Measurements from ENCODE around the gene PDXK. TPM values are rescaled to one million over a fixed set of nuclear protein-coding genes. Genes with fewer than 3 reads are reported as not detected.
A peak's percentile ranks its signal among the peaks of the same experiment; 100 is the strongest.

PDXK gene
- total and polyA plus RNA-seq, 4 experiments from 2014 or later, result 37.5 to 94.3 (median 77.4) TPM

GRCh38 chr21:43763901-43764523, 45.1 kb downstream of the PDXK start:
- H3K4me1 ChIP-seq (ENCODE audit: insufficient read depth, low read length), result no peaks in the 10 kb centered on the region
- POLR2A ChIA-PET (ENCODE audit: partially characterized antibody), result no interaction called here
- Mint-ChIP-seq H3K36me3 (peaks cover 0 to 4% of the 10 kb centered on the region in 2 donors), H3K4me1 (peaks cover 0 to 5% (median 0%) of the 10 kb centered on the region in 4 donors), H3K4me3 (no peak overlapping the region), H3K9me3 (no peaks in the 10 kb centered on the region), H3K27me3 (no peaks in the 10 kb centered on the region), H3K27ac (peak overlapping the region in 1 of 7 donors; percentile 42)
- H3K27me3 ChIP-seq (ENCODE audit: insufficient read depth, low read length), result no peaks in the 10 kb centered on the region
- peaks cover 4% of the 10 kb centered on the region for H3K36me3 ChIP-seq (ENCODE audit: insufficient read depth, low read length)
- no peak overlapping the region for H3K27ac ChIP-seq (ENCODE audit: low read depth, low read length)
- CTCF ChIA-PET (ENCODE audit: partially characterized antibody), result no interaction called here
- no peak overlapping the region for H3K4me3 ChIP-seq (ENCODE audit: low read length in 2 of 2)
- no peaks in the 10 kb centered on the region for H3K9me3 ChIP-seq (ENCODE audit: control insufficient read depth in 1 of 2, low read length in 2 of 2)
- no peak for DNase-seq
- intact Hi-C loops (cut with micrococcal nuclease), result no loop called here

DNA sequence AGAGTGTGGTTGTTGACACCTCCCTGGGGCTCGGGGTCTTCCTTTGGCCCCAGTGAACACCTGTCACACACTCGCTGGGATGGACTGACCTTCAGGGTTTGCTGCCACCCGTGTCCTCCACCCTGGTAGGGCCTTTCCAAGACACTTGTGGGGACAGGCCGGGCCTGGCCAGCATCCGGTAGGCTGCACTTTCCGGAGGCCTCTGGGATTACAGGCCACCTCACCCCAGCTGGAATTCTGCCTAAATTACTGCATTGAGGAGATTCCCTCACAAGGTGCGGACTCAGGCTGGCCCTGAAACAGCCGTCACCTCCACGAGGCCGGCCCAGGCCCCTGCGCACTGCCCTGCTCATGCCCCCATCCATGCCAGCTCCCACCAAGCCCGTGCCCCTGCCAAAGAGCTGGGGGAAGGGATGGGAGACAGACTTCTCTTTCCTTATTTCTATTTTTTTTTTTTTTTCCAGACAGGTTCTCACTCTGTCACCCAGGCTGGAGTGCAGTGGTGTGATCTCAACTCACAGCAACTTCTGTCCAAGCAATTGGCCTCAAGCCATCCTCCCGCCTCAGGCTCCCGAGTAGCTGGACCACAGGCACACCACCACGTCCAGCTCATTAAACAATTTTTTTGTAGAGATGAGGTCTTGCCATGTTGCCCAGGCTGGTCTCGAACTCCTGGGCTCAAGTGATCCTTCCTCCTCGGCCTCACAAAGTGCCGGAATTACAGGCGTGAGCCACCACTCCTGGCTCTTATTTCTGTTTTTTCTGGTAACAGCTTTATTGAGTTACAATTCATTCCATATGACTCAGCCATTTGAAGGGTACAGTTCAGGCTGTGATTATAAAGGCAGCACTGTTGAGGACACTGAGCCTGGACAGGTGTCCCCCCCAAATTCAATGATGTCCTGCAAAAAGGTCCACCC, 45.9 kb downstream of the PDXK start:
- H3K4me1 Mint-ChIP-seq, result peaks cover 0 to 5% (median 0%) of the 10 kb centered on the region in 4 donors
- H3K9me3 Mint-ChIP-seq, result no peaks in the 10 kb centered on the region
- H3K36me3 Mint-ChIP-seq, result peaks cover 0 to 4% of the 10 kb centered on the region in 2 donors
- no peak for DNase-seq
- POLR2A ChIA-PET (ENCODE audit: partially characterized antibody), result no interaction called here
- no peak overlapping the region for H3K27ac ChIP-seq (ENCODE audit: low read depth, low read length)
- H3K27me3 ChIP-seq (ENCODE audit: insufficient read depth, low read length), result no peaks in the 10 kb centered on the region
- CTCF ChIA-PET (ENCODE audit: partially characterized antibody), result no interaction called here
- no peak overlapping the region for H3K4me3 ChIP-seq (ENCODE audit: low read length in 2 of 2)
- intact Hi-C loops (cut with micrococcal nuclease), result no loop called here
- H3K4me3 Mint-ChIP-seq, result no peak overlapping the region
- H3K36me3 ChIP-seq (ENCODE audit: insufficient read depth, low read length), result peaks cover 3% of the 10 kb centered on the region
- H3K4me1 ChIP-seq (ENCODE audit: insufficient read depth, low read length), result no peaks in the 10 kb centered on the region
- no peaks in the 10 kb centered on the region for H3K27me3 Mint-ChIP-seq
- H3K27ac Mint-ChIP-seq, result no peak overlapping the region
- H3K9me3 ChIP-seq (ENCODE audit: control insufficient read depth in 1 of 2, low read length in 2 of 2), result no peaks in the 10 kb centered on the region

DNA sequence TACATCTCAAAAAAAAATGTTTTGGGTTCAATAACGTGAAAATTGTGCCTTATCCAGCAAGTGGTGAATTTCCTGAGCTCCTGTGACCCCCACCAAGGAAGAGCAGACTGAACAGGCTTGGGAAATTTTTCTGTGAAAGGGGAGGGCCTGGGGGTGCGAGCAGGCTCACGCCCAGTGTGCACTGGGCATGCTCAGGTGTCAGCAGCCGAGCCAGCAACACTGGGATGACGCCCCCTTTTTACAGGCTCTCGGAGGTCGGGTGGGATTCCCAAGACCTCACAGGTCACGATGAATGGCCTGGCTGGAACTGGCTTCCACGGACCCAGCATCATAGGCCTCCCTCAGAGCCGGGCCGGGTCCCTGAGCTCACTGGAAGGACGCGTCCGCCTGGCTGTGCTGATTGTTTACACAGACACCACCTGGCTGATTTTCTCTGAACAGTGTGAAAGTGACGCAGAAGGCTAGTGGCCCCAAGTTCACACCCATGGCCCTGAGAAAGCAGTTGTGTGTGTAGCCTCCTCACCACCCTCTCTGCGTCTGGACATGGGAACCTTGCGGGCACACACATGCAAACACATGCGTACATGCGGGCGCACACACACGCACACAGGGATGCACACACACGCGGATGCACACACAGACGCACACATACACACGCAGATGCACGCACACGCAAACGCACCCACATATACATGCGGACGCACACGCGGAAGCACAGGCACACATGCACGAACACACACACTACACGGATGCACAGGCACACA, 48.0 kb downstream of the PDXK start:
- no peak overlapping the region for H3K4me3 ChIP-seq (ENCODE audit: low read length in 2 of 2)
- peak overlapping the region in 1 of 7 donors; percentile 74 for H3K27ac Mint-ChIP-seq
- no peaks in the 10 kb centered on the region for H3K4me1 ChIP-seq (ENCODE audit: insufficient read depth, low read length)
- H3K36me3 Mint-ChIP-seq, result peaks cover 0 to 5% of the 10 kb centered on the region in 2 donors
- no peaks in the 10 kb centered on the region for H3K27me3 Mint-ChIP-seq
- H3K27ac ChIP-seq (ENCODE audit: low read depth, low read length), result no peak overlapping the region
- H3K9me3 ChIP-seq (ENCODE audit: control insufficient read depth in 1 of 2, low read length in 2 of 2), result no peaks in the 10 kb centered on the region
- ChIA-PET POLR2A (ENCODE audit: partially characterized antibody) (no interaction called here), CTCF (ENCODE audit: partially characterized antibody) (no interaction called here)
- intact Hi-C loops (cut with micrococcal nuclease), result no loop called here
- H3K4me1 Mint-ChIP-seq, result peaks cover 2 to 8% (median 4%) of the 10 kb centered on the region in 4 donors
- peaks cover 3% of the 10 kb centered on the region for H3K36me3 ChIP-seq (ENCODE audit: insufficient read depth, low read length)
- DNase-seq, result peak in 1 of 5 donors; percentile 13
- H3K27me3 ChIP-seq (ENCODE audit: insufficient read depth, low read length), result no peaks in the 10 kb centered on the region
- H3K4me3 Mint-ChIP-seq, result no peak overlapping the region
- no peaks in the 10 kb centered on the region for H3K9me3 Mint-ChIP-seq

DNA sequence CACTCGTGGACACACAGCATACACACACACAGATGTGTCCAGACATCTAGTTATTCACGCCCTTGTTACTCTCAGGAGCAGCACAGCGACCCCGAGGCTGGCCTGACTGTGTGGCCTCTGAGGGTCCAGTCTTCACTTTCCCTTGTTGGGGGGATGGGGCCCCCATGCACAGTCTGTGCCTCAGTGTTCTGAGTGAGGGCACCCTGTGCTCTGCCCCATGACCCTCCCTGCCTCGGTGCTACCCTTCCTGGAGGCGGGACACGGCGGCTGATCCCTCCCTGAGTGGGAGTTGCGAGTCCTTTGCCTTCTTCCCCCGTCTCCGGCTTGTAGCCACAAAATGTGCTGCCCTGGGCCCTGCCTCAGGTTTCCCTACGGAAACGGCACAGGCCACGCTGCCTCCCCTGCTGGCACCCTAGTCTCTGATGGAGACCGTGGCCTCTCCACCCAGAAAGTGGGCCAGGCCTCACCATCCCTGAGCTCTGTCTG, 48.6 kb downstream of the PDXK start:
- Histone ChIP-seq H3K4me3 (ENCODE audit: low read length in 2 of 2) (no peak overlapping the region), H3K9me3 (ENCODE audit: control insufficient read depth in 1 of 2, low read length in 2 of 2) (no peaks in the 10 kb centered on the region), H3K27me3 (ENCODE audit: insufficient read depth, low read length) (no peaks in the 10 kb centered on the region), H3K36me3 (ENCODE audit: insufficient read depth, low read length) (peaks cover 3% of the 10 kb centered on the region), H3K27ac (ENCODE audit: low read depth, low read length) (no peak overlapping the region), H3K4me1 (ENCODE audit: insufficient read depth, low read length) (no peaks in the 10 kb centered on the region)
- intact Hi-C loops (cut with micrococcal nuclease), result no loop called here
- peaks cover 2 to 8% (median 4%) of the 10 kb centered on the region in 4 donors for H3K4me1 Mint-ChIP-seq
- ChIA-PET POLR2A (ENCODE audit: partially characterized antibody) (no interaction called here), CTCF (ENCODE audit: partially characterized antibody) (no interaction called here)
- no peaks in the 10 kb centered on the region for H3K9me3 Mint-ChIP-seq
- no peak overlapping the region for H3K4me3 Mint-ChIP-seq
- H3K36me3 Mint-ChIP-seq, result peaks cover 0 to 5% of the 10 kb centered on the region in 2 donors
- H3K27ac Mint-ChIP-seq, result peak overlapping the region in 1 of 7 donors; percentile 74
- peak in 1 of 5 donors; percentile 32 for DNase-seq
- no peaks in the 10 kb centered on the region for H3K27me3 Mint-ChIP-seq

DNA sequence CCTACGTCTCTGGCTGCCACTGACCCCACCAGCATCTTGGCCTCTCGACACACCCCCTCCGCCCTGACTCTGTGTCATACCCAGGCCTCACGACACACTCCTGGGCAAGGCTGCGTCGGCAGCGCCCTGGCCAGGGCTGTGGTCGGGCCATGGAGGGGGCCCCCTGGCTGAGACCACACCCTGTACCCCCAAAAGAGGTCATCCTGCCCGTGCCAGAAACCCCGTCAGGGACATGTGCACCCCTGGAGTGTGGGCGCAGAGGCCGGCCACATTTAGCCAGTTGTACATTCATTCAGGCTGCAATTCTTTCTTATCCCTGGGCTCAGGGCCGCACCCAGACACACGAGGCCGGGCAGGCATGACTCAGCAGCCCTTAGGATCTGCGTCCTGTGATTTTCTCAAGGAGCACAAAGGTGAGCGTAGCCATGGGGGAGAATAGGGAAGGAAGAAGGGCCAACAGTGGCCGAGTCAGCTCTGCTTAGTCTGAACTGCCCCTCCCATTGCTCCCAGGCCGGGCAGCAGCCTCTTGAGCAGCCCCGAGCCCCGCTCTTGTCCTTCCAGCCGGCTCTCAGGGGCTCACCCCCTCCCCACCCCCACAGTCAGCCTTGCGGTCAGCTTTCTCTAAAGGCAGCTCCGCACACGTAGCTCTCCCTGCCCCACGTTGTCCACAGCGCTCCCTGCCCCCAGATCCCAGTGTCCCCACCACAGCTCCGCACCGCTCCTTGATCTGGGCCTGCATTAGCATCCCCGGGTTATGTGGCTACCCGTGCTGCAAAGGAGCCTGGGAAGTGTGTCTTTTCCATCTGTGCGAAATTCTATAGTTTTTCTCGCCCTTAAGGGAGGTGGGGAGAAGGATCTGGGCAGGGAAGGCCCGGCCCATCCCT, 49.3 kb downstream of the PDXK start:
- H3K27me3 Mint-ChIP-seq, result no peaks in the 10 kb centered on the region
- H3K9me3 ChIP-seq (ENCODE audit: control insufficient read depth in 1 of 2, low read length in 2 of 2), result no peaks in the 10 kb centered on the region
- intact Hi-C loops (cut with micrococcal nuclease), result no loop called here
- POLR2A ChIA-PET (ENCODE audit: partially characterized antibody), result no interaction called here
- H3K27ac ChIP-seq (ENCODE audit: low read depth, low read length), result no peak overlapping the region
- no peak for DNase-seq
- no peaks in the 10 kb centered on the region for H3K27me3 ChIP-seq (ENCODE audit: insufficient read depth, low read length)
- peaks cover 3 to 10% (median 4%) of the 10 kb centered on the region in 4 donors for H3K4me1 Mint-ChIP-seq
- H3K36me3 Mint-ChIP-seq, result peaks cover 3 to 7% of the 10 kb centered on the region in 2 donors
- peaks cover 4% of the 10 kb centered on the region for H3K36me3 ChIP-seq (ENCODE audit: insufficient read depth, low read length)
- no peak overlapping the region for H3K4me3 ChIP-seq (ENCODE audit: low read length in 2 of 2)
- H3K27ac Mint-ChIP-seq, result peak overlapping the region in 1 of 7 donors; percentile 68
- H3K4me3 Mint-ChIP-seq, result no peak overlapping the region
- CTCF ChIA-PET (ENCODE audit: partially characterized antibody), result interaction anchor here (1.4 kb wide), 1 partner anchor 21 kb away, joined by 3 read pairs; the partner anchor contains the start of gene RRP1
- no peaks in the 10 kb centered on the region for H3K9me3 Mint-ChIP-seq
- H3K4me1 ChIP-seq (ENCODE audit: insufficient read depth, low read length), result no peaks in the 10 kb centered on the region

DNA sequence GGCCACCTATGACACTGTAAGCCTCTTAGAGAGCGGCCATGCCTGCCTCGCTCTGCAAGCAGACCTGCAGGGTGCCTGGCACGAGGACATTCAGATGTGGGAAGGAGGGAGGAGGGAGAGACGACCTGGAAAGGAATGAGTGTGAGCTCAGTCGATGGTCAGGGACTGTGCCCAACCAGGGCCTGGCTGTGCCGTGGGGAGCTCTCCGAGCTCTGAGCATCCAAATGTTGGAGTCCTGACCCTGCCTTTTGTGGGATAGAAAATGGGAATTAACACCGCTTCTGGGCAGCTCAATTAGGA, 49.9 kb downstream of the PDXK start:
- H3K27ac Mint-ChIP-seq, result peak overlapping the region in 1 of 7 donors; percentile 68
- H3K4me1 Mint-ChIP-seq, result peaks cover 3 to 15% (median 6%) of the 10 kb centered on the region in 4 donors
- H3K9me3 Mint-ChIP-seq, result no peaks in the 10 kb centered on the region
- no peaks in the 10 kb centered on the region for H3K4me1 ChIP-seq (ENCODE audit: insufficient read depth, low read length)
- H3K27me3 ChIP-seq (ENCODE audit: insufficient read depth, low read length), result no peaks in the 10 kb centered on the region
- H3K9me3 ChIP-seq (ENCODE audit: control insufficient read depth in 1 of 2, low read length in 2 of 2), result no peaks in the 10 kb centered on the region
- H3K36me3 ChIP-seq (ENCODE audit: insufficient read depth, low read length), result peaks cover 10% of the 10 kb centered on the region
- H3K36me3 Mint-ChIP-seq, result peaks cover 9 to 10% of the 10 kb centered on the region in 2 donors
- intact Hi-C loops (cut with micrococcal nuclease), result no loop called here
- no peak overlapping the region for H3K27ac ChIP-seq (ENCODE audit: low read depth, low read length)
- CTCF ChIA-PET (ENCODE audit: partially characterized antibody), result interaction anchor here (1.4 kb wide), 1 partner anchor 21 kb away, joined by 3 read pairs; the partner anchor contains the start of gene RRP1
- no peak overlapping the region for H3K4me3 ChIP-seq (ENCODE audit: low read length in 2 of 2)
- no peaks in the 10 kb centered on the region for H3K27me3 Mint-ChIP-seq
- H3K4me3 Mint-ChIP-seq, result no peak overlapping the region
- DNase-seq, result no peak
- POLR2A ChIA-PET (ENCODE audit: partially characterized antibody), result no interaction called here

Data from CD4-positive, alpha-beta memory T cell (primary cell).